GM10847 (cell line): ENCODE data around the gene KLHL24.

Experiments
- POLR2A ChIP-seq: IDR thresholded peaks from 2 replicates; pipeline ENCODE4 v1.6.1; 2011; ENCODE audit not compliant: insufficient read length; ENCODE audit errors: extremely low read depth

The KLHL24 gene

GRCh38 chr3:183629546-183630301 is 5.7 kb upstream of the KLHL24 start:
- no peak for TF ChIP-seq POLR2A

GRCh38 chr3:183631715-183632114 is 3.7 kb upstream of the KLHL24 start:
- no peak for TF ChIP-seq POLR2A

GRCh38 chr3:183634707-183635106 is 716 bp upstream of the KLHL24 start:
- TF ChIP-seq POLR2A, result no peak

GRCh38 chr3:183635107-183635430 is 354 bp upstream of the KLHL24 start:
- TF ChIP-seq POLR2A, result no peak

- TF ChIP-seq POLR2A, result peak; percentile 37
Observed at GRCh38 chr3:183636221-183637105, 1.0 kb downstream of the KLHL24 start.

GRCh38 chr3:183637106-183637486 is 1.7 kb downstream of the KLHL24 start:
- TF ChIP-seq POLR2A, result no peak

- no peak for TF ChIP-seq POLR2A
Observed at GRCh38 chr3:183638101-183638852, 2.9 kb downstream of the KLHL24 start.

GRCh38 chr3:183641882-183642281 is 6.5 kb downstream of the KLHL24 start:
- TF ChIP-seq POLR2A, result no peak

GRCh38 chr3:183644244-183644643 is 8.8 kb downstream of the KLHL24 start:
- no peak for TF ChIP-seq POLR2A

GRCh38 chr3:183645254-183645653 is 9.8 kb downstream of the KLHL24 start:
- TF ChIP-seq POLR2A, result no peak

- no peak for TF ChIP-seq POLR2A
Observed at GRCh38 chr3:183650554-183650953, 15.1 kb downstream of the KLHL24 start.

GRCh38 chr3:183653209-183654064 is 18.0 kb downstream of the KLHL24 start:
- no peak for TF ChIP-seq POLR2A

- no peak for TF ChIP-seq POLR2A
Observed at GRCh38 chr3:183654727-183655126, 19.3 kb downstream of the KLHL24 start.

- no peak for TF ChIP-seq POLR2A
Observed at GRCh38 chr3:183662099-183662498, 26.7 kb downstream of the KLHL24 start.

GRCh38 chr3:183664913-183665381 is 29.5 kb downstream of the KLHL24 start:
- no peak for TF ChIP-seq POLR2A
